IMR-90 (cell line): ENCODE data around the gene NCKAP5L. TPM values are rescaled to one million over a fixed set of nuclear protein-coding genes. Genes with fewer than 3 reads are reported as not detected.
A peak's percentile ranks its signal among the peaks of the same experiment; 100 is the strongest.

Source experiments
- ATAC-seq: fragments of 200-7000 bp; cut with Tn5 transposase; 2 replicates; pipeline ENCODE4 v1.9.1; 2020; ENCODE audit warnings: low read depth, mild to moderate bottlenecking, moderate library complexity
- BruUV-seq: library from RNA; stranded (reverse); fragments of 400-500 nt; replicated peaks from 2 replicates; lab custom pipeline; 2021; lab: Mats Ljungman, UMichigan
- CTCF ChIA-PET: fragments of 300-600 bp; formaldehyde crosslinking; extraction: SDS; loops from one replicate; lab custom pipeline; 2021; ENCODE audit warnings: antibody characterized with exemption; lab: Yijun Ruan, JAX
- POLR2A ChIA-PET: fragments of 300-600 bp; sonication (Branson Sonifier 250); formaldehyde crosslinking; loops from one replicate; lab custom pipeline; 2022; ENCODE audit warnings: antibody characterized with exemption; ENCODE audit not compliant: unreplicated experiment; lab: Charles Lee
- DNase-seq: peaks from one replicate; pipeline ENCODE4 v3.0.0; 2013
- H2AFZ ChIP-seq: replicated peaks from 2 replicates; pipeline ENCODE3; 2013; ENCODE audit warnings: low read length, mild to moderate bottlenecking; ENCODE audit not compliant: poor library complexity
- H2AK5ac ChIP-seq: 2 replicates; pipeline ENCODE4 v1.6.1; 2013; ENCODE audit warnings: low read depth, low read length, inconsistent platforms
- H2AK9ac ChIP-seq: replicated peaks from 2 replicates; pipeline ENCODE3; 2013; ENCODE audit warnings: mild to moderate bottlenecking, low read depth, low read length, moderate library complexity; ENCODE audit not compliant: poor library complexity
- H2BK120ac ChIP-seq: 2 replicates; pipeline ENCODE4 v1.6.1; 2013; ENCODE audit warnings: low read depth, low read length, inconsistent platforms
- H2BK15ac ChIP-seq: 3 replicates; pipeline ENCODE4 v1.6.1; 2013; ENCODE audit warnings: low read depth, low read length, inconsistent platforms
- H2BK20ac ChIP-seq: 2 replicates; pipeline ENCODE4 v1.6.1; 2013; ENCODE audit warnings: low read depth, mild to moderate bottlenecking, inconsistent platforms, low read length, moderate library complexity
- H2BK5ac ChIP-seq: 2 replicates; pipeline ENCODE4 v1.6.1; 2013; ENCODE audit warnings: mild to moderate bottlenecking, low read depth, low read length, inconsistent platforms; ENCODE audit not compliant: poor library complexity, severe bottlenecking
- H3K14ac ChIP-seq: replicated peaks from 2 replicates; pipeline ENCODE4 v1.6.1; 2013; ENCODE audit warnings: low read depth, low read length, inconsistent platforms
- H3K18ac ChIP-seq: 2 replicates; pipeline ENCODE4 v1.6.1; 2013; ENCODE audit warnings: low read depth, low read length, control low read depth
- H3K23ac ChIP-seq: 2 replicates; pipeline ENCODE4 v1.6.1; 2013; ENCODE audit warnings: low read depth, low read length, inconsistent platforms
- H3K27ac ChIP-seq: 2 replicates; pipeline ENCODE4 v1.5.1; 2013; ENCODE audit warnings: mild to moderate bottlenecking, control low read depth, low read length; ENCODE audit not compliant: insufficient read depth
- H3K27me3 ChIP-seq: 2 replicates; pipeline ENCODE4 v1.6.1; 2013; ENCODE audit warnings: low read length; ENCODE audit not compliant: control insufficient read depth, insufficient read depth
- H3K36me3 ChIP-seq: 2 replicates; pipeline ENCODE4 v1.6.1; 2013; ENCODE audit warnings: low read length, mixed read lengths; ENCODE audit not compliant: control insufficient read depth, insufficient read depth
- H3K4ac ChIP-seq: 2 replicates; pipeline ENCODE4 v1.6.1; 2013; ENCODE audit warnings: low read depth, low read length, inconsistent platforms
- H3K4me1 ChIP-seq: 2 replicates; pipeline ENCODE4 v1.6.1; 2013; ENCODE audit warnings: low read length, mixed read lengths; ENCODE audit not compliant: control insufficient read depth, insufficient read depth
- H3K4me2 ChIP-seq: 2 replicates; pipeline ENCODE4 v1.6.1; 2013; ENCODE audit warnings: low read depth, mild to moderate bottlenecking, control low read depth, low read length, moderate library complexity
- H3K4me3 ChIP-seq: 2 replicates; pipeline ENCODE4 v1.5.1; 2013; ENCODE audit warnings: low read depth, mild to moderate bottlenecking, control low read depth, low read length, moderate library complexity; ENCODE audit not compliant: insufficient read depth
- H3K56ac ChIP-seq: 2 replicates; pipeline ENCODE4 v1.6.1; 2013; ENCODE audit warnings: low read length, inconsistent platforms; ENCODE audit not compliant: insufficient read depth; ENCODE audit errors: extremely low read depth
- H3K79me1 ChIP-seq, 2 experiments: 2 replicates each; pipeline ENCODE4 v1.6.1; 2013; ENCODE audit warnings: low read length in 2 of 2, inconsistent platforms in 1 of 2, low read depth in 1 of 2
- H3K9ac ChIP-seq: 2 replicates; pipeline ENCODE4 v1.6.1; 2013; ENCODE audit warnings: low read depth, low read length, control low read depth
- H3K9me1 ChIP-seq: 2 replicates; pipeline ENCODE4 v1.6.1; 2013; ENCODE audit warnings: low read length, inconsistent platforms; ENCODE audit not compliant: insufficient read depth
- H3K9me3 ChIP-seq: 2 replicates; pipeline ENCODE4 v1.6.1; 2013; ENCODE audit warnings: low read length; ENCODE audit not compliant: control insufficient read depth, insufficient read depth
- H4K20me1 ChIP-seq: 2 replicates; pipeline ENCODE4 v1.6.1; 2013; ENCODE audit warnings: low read length, inconsistent platforms; ENCODE audit not compliant: insufficient read depth
- H4K5ac ChIP-seq: 2 replicates; pipeline ENCODE4 v1.6.1; 2013; ENCODE audit warnings: mild to moderate bottlenecking, low read depth, low read length, control low read depth
- H4K8ac ChIP-seq, 2 experiments: 2 replicates each; pipeline ENCODE4 v1.6.1; 2013; ENCODE audit warnings: low read depth in 2 of 2, low read length in 2 of 2, control low read depth in 1 of 2, inconsistent platforms in 1 of 2
- H4K91ac ChIP-seq: 2 replicates; pipeline ENCODE4 v1.6.1; 2013; ENCODE audit warnings: low read depth, low read length, inconsistent platforms; ENCODE audit not compliant: insufficient read depth
- CHD1 ChIP-seq: IDR thresholded peaks from 2 replicates; pipeline ENCODE4 v1.6.1; 2012; ENCODE audit warnings: low read depth, low read length, improper control_type of control experiment
- MAZ ChIP-seq: IDR thresholded peaks from 2 replicates; pipeline ENCODE4 v1.6.1; 2012; ENCODE audit warnings: low read depth, mild to moderate bottlenecking, low read length, improper control_type of control experiment, moderate library complexity, borderline replicate concordance
- MXI1 ChIP-seq: IDR thresholded peaks from 2 replicates; pipeline ENCODE4 v1.6.1; 2012; ENCODE audit warnings: low read depth, mild to moderate bottlenecking, low read length, moderate library complexity, borderline replicate concordance
- WGBS, 2 experiments: methylation state at CpG; one replicate each; pipeline versions ENCODE4 v1.1.5 to v1.1.7; 2013; ENCODE audit warnings: missing lambda C conversion rate in 2 of 2; ENCODE audit not compliant: insufficient read length in 1 of 2; ENCODE audit errors: extremely low coverage in 2 of 2; 5-methylcytosine and 5-hydroxymethylcytosine counted together
- dilution Hi-C: fragments of 300-500 bp; cut with HindIII; formaldehyde crosslinking; loops from one replicate; pipeline ENCODE4 v1.14.3; 2018; ENCODE audit warnings: low sequenced_read_pairs; ENCODE audit not compliant: unreplicated experiment
- in situ Hi-C: fragments of 300-500 bp; cut with MboI; formaldehyde crosslinking; loops from 3 replicates; pipeline ENCODE4 v1.14.3; 2019; ENCODE audit warnings: low sequenced_read_pairs, inconsistent platforms, mixed read lengths
- intact Hi-C: fragments of 100-400 bp; cut with micrococcal nuclease; formaldehyde crosslinking; loops from 2 replicates; pipeline ENCODE4 v1.10.0; 2022
- polyA plus RNA-seq, 3 experiments: library from polyadenylated mRNA; depleted of rRNA; stranded (reverse); fragments of >200 nt; gene quantifications; 2 replicates each; pipeline ENCODE4 v1.2.3, GENCODE V29; 2012; ENCODE audit warnings: low replicate concordance in 1 of 3
- total RNA-seq: library from RNA; depleted of rRNA; stranded (reverse); fragments of >200 nt; gene quantifications from 2 replicates; pipeline ENCODE4 v1.2.3, GENCODE V29; 2012
- TF ChIP-seq, protein P1 (sequence below): conservative IDR thresholded peaks from 2 replicates; pipeline ENCODE4 v1.5.1; 2012; ENCODE audit warnings: mild to moderate bottlenecking, low read depth, low read length, improper control_type of control experiment

Gene NCKAP5L
- total and polyA plus RNA-seq, 2 of the 4 experiments (the other 2 are of a cell fraction): 6.1 to 14.4 TPM

DNA sequence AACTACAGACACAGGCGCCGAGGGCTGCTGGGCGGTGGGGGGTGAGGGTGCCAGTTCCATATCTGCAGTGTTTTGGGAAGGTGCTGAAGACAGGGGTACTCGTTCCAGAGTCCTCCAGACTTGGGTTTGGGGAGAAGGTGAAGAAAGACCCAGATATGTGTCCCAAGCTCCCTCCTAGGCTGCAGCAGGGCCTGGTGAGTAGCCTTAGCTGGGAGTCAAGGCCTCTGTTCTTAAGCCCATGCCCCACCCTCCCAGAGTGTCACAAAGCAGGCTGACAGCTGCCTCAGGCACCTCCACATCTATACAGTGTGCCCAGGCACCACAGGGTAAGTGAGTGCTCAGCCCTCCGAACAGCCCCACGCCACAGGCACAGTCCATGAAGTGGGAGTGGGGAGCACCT is 4.3 kb downstream of the NCKAP5L start:
- H3K9me3 ChIP-seq: no peaks in the 10 kb centered on the region
- no peak overlapping the region for H3K9ac ChIP-seq
- no peak overlapping the region for H3K14ac ChIP-seq
- no peak overlapping the region for H3K4me2 ChIP-seq
- H3K27ac ChIP-seq: no peak overlapping the region
- BruUV-seq: no TSS peak
- dilution Hi-C loops (no loop called here), intact Hi-C loops (no loop called here), in situ Hi-C loops (no loop called here)
- no peak overlapping the region for H4K91ac ChIP-seq
- no peak for DNase-seq
- peaks cover 27% of the 10 kb centered on the region for H3K4me1 ChIP-seq
- peak overlapping the region; percentile 71 for H2AK9ac ChIP-seq
- H3K23ac ChIP-seq: no peak overlapping the region
- H4K8ac ChIP-seq: no peak overlapping the region
- no peak for ATAC-seq
- H2BK15ac ChIP-seq: no peak overlapping the region
- no peak overlapping the region for H3K4me3 ChIP-seq
- H3K56ac ChIP-seq: no peak overlapping the region
- peaks cover 83% of the 10 kb centered on the region for H4K20me1 ChIP-seq
- H3K79me1 ChIP-seq: peaks cover 26 to 92% of the 10 kb centered on the region in 2 experiments
- H2AFZ ChIP-seq: no peak overlapping the region
- no peak overlapping the region for H3K18ac ChIP-seq
- POLR2A ChIA-PET: no interaction called here
- no peak overlapping the region for H4K5ac ChIP-seq
- peak overlapping the region; percentile 38; the same call in 1 of the 2 replicates for H2AK5ac ChIP-seq
- no peak overlapping the region; the same call in 1 of the 2 replicates for H3K4ac ChIP-seq
- H2BK120ac ChIP-seq: no peak overlapping the region
- no peak for TF ChIP-seq MXI1
- TF ChIP-seq, protein P1, sequence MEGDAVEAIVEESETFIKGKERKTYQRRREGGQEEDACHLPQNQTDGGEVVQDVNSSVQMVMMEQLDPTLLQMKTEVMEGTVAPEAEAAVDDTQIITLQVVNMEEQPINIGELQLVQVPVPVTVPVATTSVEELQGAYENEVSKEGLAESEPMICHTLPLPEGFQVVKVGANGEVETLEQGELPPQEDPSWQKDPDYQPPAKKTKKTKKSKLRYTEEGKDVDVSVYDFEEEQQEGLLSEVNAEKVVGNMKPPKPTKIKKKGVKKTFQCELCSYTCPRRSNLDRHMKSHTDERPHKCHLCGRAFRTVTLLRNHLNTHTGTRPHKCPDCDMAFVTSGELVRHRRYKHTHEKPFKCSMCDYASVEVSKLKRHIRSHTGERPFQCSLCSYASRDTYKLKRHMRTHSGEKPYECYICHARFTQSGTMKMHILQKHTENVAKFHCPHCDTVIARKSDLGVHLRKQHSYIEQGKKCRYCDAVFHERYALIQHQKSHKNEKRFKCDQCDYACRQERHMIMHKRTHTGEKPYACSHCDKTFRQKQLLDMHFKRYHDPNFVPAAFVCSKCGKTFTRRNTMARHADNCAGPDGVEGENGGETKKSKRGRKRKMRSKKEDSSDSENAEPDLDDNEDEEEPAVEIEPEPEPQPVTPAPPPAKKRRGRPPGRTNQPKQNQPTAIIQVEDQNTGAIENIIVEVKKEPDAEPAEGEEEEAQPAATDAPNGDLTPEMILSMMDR: no peak
- no peak for TF ChIP-seq MAZ
- TF ChIP-seq CHD1: no peak
- H3K9me1 ChIP-seq: peaks cover 34% of the 10 kb centered on the region
- H3K27me3 ChIP-seq: no peaks in the 10 kb centered on the region
- CTCF ChIA-PET: no interaction called here
- H2BK5ac ChIP-seq: no peak overlapping the region
- H2BK20ac ChIP-seq: no peak overlapping the region
- WGBS, 2 experiments: no CpG with 5 or more reads among the region's 6 CpGs
- peaks cover 6% of the 10 kb centered on the region; the same call in 1 of the 2 replicates for H3K36me3 ChIP-seq
